ENCODE data around the gene MRPL53. TPM values are rescaled to one million over a fixed set of nuclear protein-coding genes. Genes with fewer than 3 reads are reported as not detected.

Gene MRPL53
- total and polyA plus RNA-seq, 2 of the 13 experiments (the other 11 are each of a cell fraction or from before 2014, with no cell fraction given): 34.3 to 51.9 TPM

DNA sequence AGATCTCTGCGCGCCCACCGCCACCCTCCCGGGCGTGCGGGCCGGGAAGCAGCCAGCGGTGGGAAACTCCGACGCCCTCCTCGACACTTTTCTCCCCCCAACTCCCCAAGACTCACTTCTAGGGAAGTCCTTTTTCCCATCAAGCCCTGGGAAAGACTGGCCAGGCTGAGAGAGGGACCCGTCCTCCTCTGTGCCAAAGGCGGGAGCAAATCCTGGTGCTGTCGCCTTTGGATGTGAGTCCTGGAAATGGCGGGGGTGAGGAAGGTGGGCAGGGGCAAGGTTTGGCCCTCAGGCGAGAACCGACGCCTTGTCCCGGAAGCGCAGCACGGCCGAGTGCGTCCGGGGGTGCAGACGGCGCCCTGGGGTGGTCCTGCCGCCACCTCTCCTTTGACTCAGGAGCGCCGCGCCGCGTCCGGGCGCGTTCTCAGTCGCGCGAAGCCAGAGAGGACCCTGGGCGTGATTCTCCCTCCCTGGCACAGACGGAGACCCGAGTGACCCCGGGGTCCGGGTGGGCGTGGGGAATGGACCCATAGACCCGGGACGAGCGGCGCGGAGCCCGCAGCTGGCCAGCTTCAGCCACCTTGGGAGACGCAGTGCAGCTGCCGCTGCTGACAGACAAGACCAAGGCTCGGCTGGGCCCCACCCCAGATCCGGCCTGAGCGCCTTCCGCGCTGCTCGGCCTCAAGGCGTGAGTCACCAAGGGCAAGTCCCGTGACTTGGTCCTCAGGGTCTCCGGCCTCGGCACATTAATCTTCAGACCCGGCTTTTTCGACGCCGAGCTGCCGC lies 30.4 kb upstream of the MRPL53 start (continued):
- TF ChIP-seq ZNF839 (CRISPR knock-in tag; IDR thresholded peaks at IDR 0.05; ENCODE audit: borderline replicate concordance) (no peak; the same call in 1 of the 2 replicates), ZFP37 (CRISPR knock-in tag; IDR thresholded peaks at IDR 0.05; ENCODE audit: borderline replicate concordance) (no peak), DMAP1 (CRISPR knock-in tag; IDR thresholded peaks at IDR 0.05) (peak; percentile 76), HNRNPH1 (optimal IDR thresholded peaks at IDR 0.05; ENCODE audit: low read depth, low read length) (no peak), SMAD9 (CRISPR knock-in tag; IDR thresholded peaks at IDR 0.05) (no peak; the same call in 1 of the 2 replicates), NKX3-1 (CRISPR knock-in tag; IDR thresholded peaks at IDR 0.05) (no peak; the same call in none of the 2 replicates), YEATS2 (CRISPR knock-in tag; IDR thresholded peaks at IDR 0.05; ENCODE audit: borderline replicate concordance) (no peak; the same call in 1 of the 2 replicates), ZNF460 (CRISPR knock-in tag; IDR thresholded peaks at IDR 0.05; ENCODE audit: borderline replicate concordance) (no peak; the same call in 1 of the 2 replicates), NFKB2 (CRISPR knock-in tag; IDR thresholded peaks at IDR 0.05; ENCODE audit: borderline replicate concordance) (no peak), PRMT3 (CRISPR knock-in tag; IDR thresholded peaks at IDR 0.05; ENCODE audit: borderline replicate concordance, low read depth) (peak; percentile 56; the same call in 1 of the 2 replicates), ZBTB1 (CRISPR knock-in tag; IDR thresholded peaks at IDR 0.05; ENCODE audit: borderline replicate concordance) (no peak), ZNF570 (CRISPR knock-in tag; IDR thresholded peaks at IDR 0.05; ENCODE audit: borderline replicate concordance) (no peak; the same call in 1 of the 2 replicates), ZNF784 (CRISPR knock-in tag; IDR thresholded peaks at IDR 0.05; ENCODE audit: borderline replicate concordance) (peak; percentile 61), RARG (CRISPR knock-in tag; IDR thresholded peaks at IDR 0.05; ENCODE audit: low read depth) (0 out of 2 replicates have a peak, but pooled peaks have one; percentile 50), JARID2 (CRISPR knock-in tag; IDR thresholded peaks at IDR 0.05; ENCODE audit: insufficient replicate concordance) (no peak), TSC22D2 (CRISPR knock-in tag; IDR thresholded peaks at IDR 0.05; ENCODE audit: borderline replicate concordance) (no peak; the same call in 1 of the 2 replicates), XRCC5 (optimal IDR thresholded peaks at IDR 0.05; ENCODE audit: low read length) (peak; percentile 18), HOMEZ (CRISPR knock-in tag; IDR thresholded peaks at IDR 0.05; ENCODE audit: low read depth) (no peak), ZNF562 (CRISPR knock-in tag; IDR thresholded peaks at IDR 0.05; ENCODE audit: borderline replicate concordance) (no peak)
- TF ChIP-seq, protein P1, sequence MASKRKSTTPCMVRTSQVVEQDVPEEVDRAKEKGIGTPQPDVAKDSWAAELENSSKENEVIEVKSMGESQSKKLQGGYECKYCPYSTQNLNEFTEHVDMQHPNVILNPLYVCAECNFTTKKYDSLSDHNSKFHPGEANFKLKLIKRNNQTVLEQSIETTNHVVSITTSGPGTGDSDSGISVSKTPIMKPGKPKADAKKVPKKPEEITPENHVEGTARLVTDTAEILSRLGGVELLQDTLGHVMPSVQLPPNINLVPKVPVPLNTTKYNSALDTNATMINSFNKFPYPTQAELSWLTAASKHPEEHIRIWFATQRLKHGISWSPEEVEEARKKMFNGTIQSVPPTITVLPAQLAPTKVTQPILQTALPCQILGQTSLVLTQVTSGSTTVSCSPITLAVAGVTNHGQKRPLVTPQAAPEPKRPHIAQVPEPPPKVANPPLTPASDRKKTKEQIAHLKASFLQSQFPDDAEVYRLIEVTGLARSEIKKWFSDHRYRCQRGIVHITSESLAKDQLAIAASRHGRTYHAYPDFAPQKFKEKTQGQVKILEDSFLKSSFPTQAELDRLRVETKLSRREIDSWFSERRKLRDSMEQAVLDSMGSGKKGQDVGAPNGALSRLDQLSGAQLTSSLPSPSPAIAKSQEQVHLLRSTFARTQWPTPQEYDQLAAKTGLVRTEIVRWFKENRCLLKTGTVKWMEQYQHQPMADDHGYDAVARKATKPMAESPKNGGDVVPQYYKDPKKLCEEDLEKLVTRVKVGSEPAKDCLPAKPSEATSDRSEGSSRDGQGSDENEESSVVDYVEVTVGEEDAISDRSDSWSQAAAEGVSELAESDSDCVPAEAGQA (IDR thresholded peaks at IDR 0.05; ENCODE audit: low read depth): peak; percentile 16; the same call in 1 of the 2 replicates
- TF ChIP-seq, protein P1 (CRISPR knock-in tag; IDR thresholded peaks at IDR 0.05; ENCODE audit: borderline replicate concordance): no peak; the same call in 1 of the 2 replicates

All from HepG2 (cell line).